A549 (cell line): Measurements from ENCODE around the gene MRPL27. TPM values are rescaled to one million over a fixed set of nuclear protein-coding genes. Genes with fewer than 3 reads are reported as not detected.
A peak's percentile ranks its signal among the peaks of the same experiment; 100 is the strongest.
"Not testable (repeated sequence)": the region's sequence is repeated elsewhere in the genome, so short reads cannot be mapped to it uniquely, and the experiment has no call there.

Experiments
- ATAC-seq, 2 experiments: fragments of 200-7000 bp in 1 of 2; fragments of >200 bp in 1 of 2; cut with Nextera tagmentation in 1 of 2; cut with Tn5 transposase in 1 of 2; 3 replicates each; pipeline versions ENCODE4 v1.8.0 to v1.9.1; 2018 to 2020; ENCODE audit warnings: mild to moderate bottlenecking in 1 of 2, moderate library complexity in 1 of 2
- CTCF ChIA-PET: fragments of 300-600 bp; sonication (Branson Sonifier 250); formaldehyde crosslinking; extraction: SDS; loops from one replicate; lab custom pipeline; 2021; ENCODE audit warnings: antibody characterized with exemption, inconsistent platforms; lab: Yijun Ruan, JAX
- POLR2A ChIA-PET: fragments of 350-600 bp; formaldehyde crosslinking; extraction: SDS; loops from one replicate; lab custom pipeline; 2021; ENCODE audit warnings: antibody characterized with exemption, inconsistent platforms; lab: Yijun Ruan, JAX
- DNase-seq, 2 experiments: peaks; one replicate each; pipeline versions ENCODE4 v3.0.0 to v3.0.0-alpha.2; 2011 to 2016; ENCODE audit warnings: low read depth in 1 of 2, low spot score in 1 of 2
- FAIRE-seq: peaks from 2 replicates; lab custom pipeline; 2011; peaks lifted over from hg19 to GRCh38; lab: Jason Lieb, UNC
- H3K27ac ChIP-seq, 2 experiments: fragments of >200 bp; sonication (Bioruptor Twin); formaldehyde crosslinking; 3 replicates each; pipeline ENCODE4 v1.5.1; 2016 to 2017
- H3K4me1 ChIP-seq: fragments of >200 bp; sonication (Bioruptor Twin); formaldehyde crosslinking; 3 replicates; pipeline ENCODE4 v1.6.1; 2016
- H3K4me2 ChIP-seq: fragments of >200 bp; sonication (Bioruptor Twin); formaldehyde crosslinking; 3 replicates; pipeline ENCODE4 v1.6.1; 2016
- H3K4me3 ChIP-seq: fragments of >200 bp; sonication (Bioruptor Twin); formaldehyde crosslinking; 3 replicates; pipeline ENCODE4 v1.5.1; 2016
- H3K9me3 ChIP-seq: fragments of >200 bp; sonication (Bioruptor Twin); formaldehyde crosslinking; 3 replicates; pipeline ENCODE4 v1.6.1; 2016
- BHLHE40 ChIP-seq: IDR thresholded peaks from 2 replicates; pipeline ENCODE4 v1.6.1; 2012; ENCODE audit warnings: low read depth, low read length, inconsistent platforms
- CBX2 ChIP-seq: fragments of 200-600 bp; sonication (generic); IDR thresholded peaks from 2 replicates; pipeline ENCODE4 v1.6.1; 2016; ENCODE audit warnings: low read depth, mild to moderate bottlenecking, borderline replicate concordance
- CBX8 ChIP-seq: fragments of 200-600 bp; sonication (generic); IDR thresholded peaks from 2 replicates; pipeline ENCODE4 v1.6.1; 2016
- EHF ChIP-seq: fragments of 250-450 bp; sonication (Bioruptor Pico); IDR thresholded peaks from 2 replicates; pipeline ENCODE4 v1.5.0; 2020; ENCODE audit warnings: mild to moderate bottlenecking
- EHMT2 ChIP-seq: fragments of 200-600 bp; sonication (generic); IDR thresholded peaks from 2 replicates; pipeline ENCODE4 v1.6.1; 2016; ENCODE audit warnings: antibody characterized with exemption, low read depth, mild to moderate bottlenecking, moderate library complexity
- HEYL ChIP-seq: fragments of 250-450 bp; sonication (Bioruptor Pico); IDR thresholded peaks from 2 replicates; pipeline ENCODE4 v1.8.0; 2021; ENCODE audit warnings: mild to moderate bottlenecking, moderate library complexity
- HMGXB4 ChIP-seq: fragments of 250-450 bp; sonication (Bioruptor Pico); IDR thresholded peaks from 2 replicates; pipeline ENCODE4 v1.5.0; 2021; ENCODE audit warnings: mild to moderate bottlenecking, moderate library complexity, borderline replicate concordance
- PBX3 ChIP-seq: IDR thresholded peaks from 2 replicates; pipeline ENCODE4 v1.6.1; 2012
- POLR2A ChIP-seq: IDR thresholded peaks from 2 replicates; pipeline ENCODE4 v1.6.1; 2012; ENCODE audit warnings: mild to moderate bottlenecking, low read length
- RAD21 ChIP-seq, 2 experiments: fragments of >200 bp in 1 of 2; sonication (Bioruptor Twin) in 1 of 2; formaldehyde crosslinking in 1 of 2; IDR thresholded peaks in 1 of 2; conservative IDR thresholded peaks in 1 of 2; 2 replicates in 1 of 2; 3 replicates in 1 of 2; pipeline ENCODE4 v1.6.1; 2012 to 2018; ENCODE audit warnings: inconsistent platforms in 1 of 2
- TFCP2L1 ChIP-seq: fragments of 250-450 bp; sonication (Bioruptor Pico); IDR thresholded peaks from 2 replicates; pipeline ENCODE4 v1.5.0; 2021; ENCODE audit warnings: mild to moderate bottlenecking
- ZSCAN20 ChIP-seq: fragments of 250-450 bp; sonication (Bioruptor Pico); IDR thresholded peaks from 2 replicates; pipeline ENCODE4 v1.8.0; 2022; ENCODE audit warnings: mild to moderate bottlenecking, moderate library complexity
- WGBS: methylation state at CpG from one replicate; pipeline ENCODE4 v1.1.6; 2017; ENCODE audit errors: missing lambda C conversion rate; 5-methylcytosine and 5-hydroxymethylcytosine counted together
- polyA plus RNA-seq, 4 experiments: library from polyadenylated mRNA; depleted of rRNA in 3 of 4; stranded (reverse); fragments of >200 nt; fragmentation: RNase III in 1 of 4; extraction: RNeasy Plus Mini Kit Qiagen cat#74134 plus additional on column Dnase treatment in 1 of 4; gene quantifications; 2 replicates in 3 of 4; 3 replicates in 1 of 4; pipeline ENCODE4 v1.2.3, GENCODE V29; 2011 to 2017

MRPL27 gene
- polyA plus RNA-seq, 2 of the 4 experiments (the other 2 are of a cell fraction), result 149 to 155 TPM

GRCh38 chr17:50338645-50339044 lies 34.3 kb downstream of the MRPL27 start:
- peak; percentile 51 for FAIRE-seq
- no peak for TF ChIP-seq POLR2A
- no peak for TF ChIP-seq TFCP2L1 (CRISPR knock-in tag)
- TF ChIP-seq EHMT2, result no peak
- TF ChIP-seq, all 56 proteins: peak for 0
- Histone ChIP-seq H3K27ac (no peak overlapping the region), H3K4me1 (no peaks in the 10 kb centered on the region), H3K4me3 (no peak overlapping the region), H3K4me2 (no peak overlapping the region), H3K9me3 (peaks cover 7% of the 10 kb centered on the region)
- ChIA-PET CTCF (interaction anchor here (0.7 to 1.3 kb wide), 4 partner anchors 41 to 187 kb away, joined by 3 to 5 read pairs (median 3); no protein-coding TSS in a partner anchor), POLR2A (no interaction called here)
- DNase-seq (no peak), ATAC-seq (no peak)

GRCh38 chr17:50337956-50338355 lies 35.0 kb downstream of the MRPL27 start:
- Histone ChIP-seq H3K27ac (no peak overlapping the region), H3K9me3 (peaks cover 7% of the 10 kb centered on the region), H3K4me3 (no peak overlapping the region), H3K4me2 (no peak overlapping the region), H3K4me1 (no peaks in the 10 kb centered on the region)
- no peak for ATAC-seq
- WGBS, result 58% methylated on average over 2 of the region's 2 CpGs
- DNase-seq, result no peak
- FAIRE-seq, result no peak
- CTCF ChIA-PET, result interaction anchor here (0.8 to 1.3 kb wide), 4 partner anchors 40 to 186 kb away, joined by 3 to 5 read pairs (median 4); partner anchors contain the start of gene LRRC59
- no peak for TF ChIP-seq HMGXB4 (CRISPR knock-in tag)
- TF ChIP-seq PBX3, result no peak
- POLR2A ChIA-PET, result no interaction called here

GRCh38 chr17:50333291-50334057 lies 39.5 kb downstream of the MRPL27 start:
- FAIRE-seq, H3K27ac ChIP-seq, DNase-seq, H3K4me3 ChIP-seq, H3K4me2 ChIP-seq, H3K4me1 ChIP-seq, H3K9me3 ChIP-seq: not testable (repeated sequence)
- TF ChIP-seq RAD21 (conservative IDR thresholded peaks at IDR 0.05 in 1 of 2, IDR thresholded peaks at IDR 0.05 in 1 of 2), result peak in 1 of 2 experiments; percentile 44; a peak in 2 of 5 replicates
- WGBS, result 68% methylated on average over 14 of the region's 14 CpGs
- ChIA-PET CTCF (interaction anchor here (0.9 to 2.6 kb wide), 10 partner anchors 10 to 133 kb away, joined by 3 to 11 read pairs (median 3); partner anchors contain the start of genes EME1 and MRPL27), POLR2A (interaction anchor here (0.6 kb wide), 1 partner anchor 79 kb away, joined by 5 read pairs; no protein-coding TSS in a partner anchor)
- peak in 1 of 2 experiments; percentile 23; a peak in 1 of 6 replicates for ATAC-seq

- no peak for DNase-seq
- ChIA-PET POLR2A (interaction anchor here (0.6 kb wide), 1 partner anchor 14 kb away, joined by 3 read pairs; no protein-coding TSS in a partner anchor), CTCF (interaction anchor here (1.1 to 4.6 kb wide), 4 partner anchors 16 to 132 kb away, joined by 3 to 15 read pairs (median 8); no protein-coding TSS in a partner anchor)
- ATAC-seq, result no peak
- no peak for FAIRE-seq
- H3K4me2 ChIP-seq, result no peak overlapping the region
- H3K4me1 ChIP-seq, result no peaks in the 10 kb centered on the region
- H3K9me3 ChIP-seq, result no peaks in the 10 kb centered on the region
- 80% methylated on average over 6 of the region's 6 CpGs for WGBS
- TF ChIP-seq EHF (CRISPR knock-in tag), result no peak
- TF ChIP-seq HEYL (CRISPR knock-in tag), result no peak
- no peak for TF ChIP-seq ZSCAN20
- no peak for TF ChIP-seq CBX2
- no peak for TF ChIP-seq BHLHE40
- TF ChIP-seq CBX8, result no peak
- TF ChIP-seq, all 56 proteins: peak for 0
- Histone ChIP-seq H3K27ac (no peak overlapping the region), H3K4me3 (no peak overlapping the region)
Measured at GRCh38 chr17:50332196-50332595, 40.8 kb downstream of the MRPL27 start.
